Adrenal gland (tissue), 12 donors: ENCODE data around the gene ARHGEF40. TPM values are rescaled to one million over a fixed set of nuclear protein-coding genes. Genes with fewer than 3 reads are reported as not detected.

ENCODE experiments used
- DNase-seq, 7 donors: peaks; one replicate each; pipeline ENCODE4 v3.0.0-alpha.2; 2019 to 2020
- H3K27ac ChIP-seq, 5 donors: fragments of 200-600 bp; sonication (generic) in 4 of 5; 1 replicate in 3 of 5; 2 replicates in 2 of 5; pipeline versions ENCODE4 v1.5.1 to v1.8.0; 2016 to 2020; ENCODE audit warnings: mild to moderate bottlenecking in 1 of 5
- H3K27me3 ChIP-seq: fragments of 200-600 bp; 2 replicates; pipeline ENCODE4 v1.8.0; 2021
- H3K36me3 ChIP-seq, 2 donors: fragments of 200-600 bp; replicated peaks in 1 of 2; 1 replicate in 1 of 2; 2 replicates in 1 of 2; pipeline versions ENCODE4 v1.5.1 to v1.8.0; 2018 to 2022
- H3K4me1 ChIP-seq, 2 donors: fragments of 200-600 bp; replicated peaks in 1 of 2; 1 replicate in 1 of 2; 2 replicates in 1 of 2; pipeline versions ENCODE4 v1.5.1 to v1.8.0; 2018 to 2021
- H3K4me3 ChIP-seq, 4 donors: fragments of 200-600 bp; sonication (generic) in 3 of 4; one replicate each; pipeline ENCODE4 v1.5.1; 2016 to 2018
- H3K9me3 ChIP-seq, 3 donors: fragments of 200-600 bp; sonication (generic) in 1 of 3; replicated peaks in 1 of 3; 1 replicate in 2 of 3; 2 replicates in 1 of 3; pipeline versions ENCODE4 v1.5.1 to v1.8.0; 2016 to 2021
- POLR2A ChIP-seq, 2 donors: fragments of 450-650 bp; IDR thresholded peaks; one replicate each; pipeline ENCODE4 v1.6.1; 2017; ENCODE audit warnings: antibody characterized with exemption in 2 of 2, mild to moderate bottlenecking in 2 of 2, moderate library complexity in 1 of 2
- WGBS, 4 donors: extraction: QIAGEN DNeasy Blood & Tissue Kit in 2 of 4; methylation state at CpG; one replicate each; pipeline versions ENCODE4 v1.1.5 to v1.1.7; 2013 to 2017; 5-methylcytosine and 5-hydroxymethylcytosine counted together
- intact Hi-C, 2 donors: fragments of 100-400 bp; cut with DNase I; formaldehyde crosslinking; loops; one replicate each; pipeline versions ENCODE4 v1.14.1 to v1.15.0; 2022 to 2023
- polyA plus RNA-seq, 3 donors: library from polyadenylated mRNA; stranded (reverse); fragments of 200-250 nt in 2 of 3; fragments of 350-450 nt in 1 of 3; fragmentation: Illumina TruSeq in 1 of 3; extraction: RNeasy Lipid Tissue Mini Kit (QIAGEN cat#74804) in 1 of 3; gene quantifications; one replicate each; pipeline ENCODE4 v1.2.3, GENCODE V29; 2013 to 2014
- total RNA-seq, 9 donors: library from RNA; depleted of rRNA in 4 of 9; stranded (reverse); fragments of >200 nt in 4 of 9; fragments of 120-200 nt in 1 of 9; fragmentation: NEBNext Ultra II Directional in 1 of 9; extraction: Animal tissue kit (Norgen Biotek cat#: 25700) in 1 of 9; gene quantifications; one replicate each; pipeline versions ENCODE4 v1.1.0 to v1.2.4, GENCODE V29; 2013 to 2023
- TF ChIP-seq, protein P1 (sequence below), 6 experiments: fragments of 450-650 bp in 4 of 6; fragments of 200-600 bp in 2 of 6; sonication (generic) in 1 of 6; IDR thresholded peaks; 1 replicate in 5 of 6; 2 replicates in 1 of 6; pipeline versions ENCODE4 v1.5.1 to v1.8.0; 2016 to 2021; ENCODE audit warnings: antibody characterized with exemption in 6 of 6, mild to moderate bottlenecking in 2 of 6, moderate library complexity in 1 of 6
- donor health status: healthy with polysubstance abuse.
- donor health status: Bipolar disorder and iron deficiency.
- donor health status: DM: yes; HTN: yes; CAD: no.
- donor health status: DM: no; HTN: no; CAD: no.
- donor health status: DM: no; HTN: no; CAD: no.
- donor health status: DM: yes; HTN: yes; CAD: no.

ARHGEF40 gene
- total and polyA plus RNA-seq, 12 donors: 48.7 to 258 (median 134) TPM

DNA sequence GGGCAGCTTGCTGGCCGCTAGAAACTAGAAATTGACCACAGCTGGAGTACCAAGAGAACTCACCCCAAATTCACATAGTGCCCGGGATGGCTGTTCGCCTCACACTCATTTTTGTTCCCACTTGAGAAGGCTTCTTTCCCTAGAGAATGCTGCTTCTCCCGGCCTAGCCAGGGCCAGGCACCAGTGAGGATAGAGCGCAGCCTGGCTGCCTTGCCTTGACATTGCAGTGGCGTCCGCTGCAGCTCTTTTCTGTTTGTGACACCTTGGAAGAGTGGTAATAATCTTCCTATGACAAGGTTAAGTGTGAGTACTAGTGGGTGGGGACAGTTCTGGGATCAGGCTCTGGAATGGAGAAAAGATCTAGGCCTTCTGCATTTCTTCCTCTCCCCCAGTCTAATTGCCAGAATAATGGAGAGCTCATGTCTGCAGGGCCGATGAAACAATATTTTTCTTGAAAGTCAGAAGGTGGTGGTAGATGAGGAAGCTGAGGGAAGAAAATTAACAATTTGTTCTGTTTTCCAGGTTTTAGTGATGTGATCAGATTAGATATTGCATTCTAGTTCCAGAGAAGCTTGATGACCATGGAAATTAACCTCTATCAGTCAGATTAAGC is 34.5 kb downstream of the ARHGEF40 start:
- peak; percentile 77 to 93 (median 85) for DNase-seq
- intact Hi-C loops: no loop called here
- H3K27me3 ChIP-seq: no peaks in the 10 kb centered on the region
- H3K27ac ChIP-seq: peak overlapping the region; percentile 94 to 99 (median 97)
- peak overlapping the region in 2 of 4 donors; percentile 44 to 65 for H3K4me3 ChIP-seq
- H3K36me3 ChIP-seq: no peaks in the 10 kb centered on the region
- peaks cover 33 to 44% of the 10 kb centered on the region in 2 donors for H3K4me1 ChIP-seq
- TF ChIP-seq, protein P1, sequence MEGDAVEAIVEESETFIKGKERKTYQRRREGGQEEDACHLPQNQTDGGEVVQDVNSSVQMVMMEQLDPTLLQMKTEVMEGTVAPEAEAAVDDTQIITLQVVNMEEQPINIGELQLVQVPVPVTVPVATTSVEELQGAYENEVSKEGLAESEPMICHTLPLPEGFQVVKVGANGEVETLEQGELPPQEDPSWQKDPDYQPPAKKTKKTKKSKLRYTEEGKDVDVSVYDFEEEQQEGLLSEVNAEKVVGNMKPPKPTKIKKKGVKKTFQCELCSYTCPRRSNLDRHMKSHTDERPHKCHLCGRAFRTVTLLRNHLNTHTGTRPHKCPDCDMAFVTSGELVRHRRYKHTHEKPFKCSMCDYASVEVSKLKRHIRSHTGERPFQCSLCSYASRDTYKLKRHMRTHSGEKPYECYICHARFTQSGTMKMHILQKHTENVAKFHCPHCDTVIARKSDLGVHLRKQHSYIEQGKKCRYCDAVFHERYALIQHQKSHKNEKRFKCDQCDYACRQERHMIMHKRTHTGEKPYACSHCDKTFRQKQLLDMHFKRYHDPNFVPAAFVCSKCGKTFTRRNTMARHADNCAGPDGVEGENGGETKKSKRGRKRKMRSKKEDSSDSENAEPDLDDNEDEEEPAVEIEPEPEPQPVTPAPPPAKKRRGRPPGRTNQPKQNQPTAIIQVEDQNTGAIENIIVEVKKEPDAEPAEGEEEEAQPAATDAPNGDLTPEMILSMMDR (IDR thresholded peaks at IDR 0.05): peak; percentile 86 to 99 (median 96)
- no peak for TF ChIP-seq POLR2A (IDR thresholded peaks at IDR 0.05)
- H3K9me3 ChIP-seq: no peaks in the 10 kb centered on the region
- WGBS, 4 donors: 3 to 8% (median 6%) methylated on average over 7 to 8 of the region's 8 CpGs

DNA sequence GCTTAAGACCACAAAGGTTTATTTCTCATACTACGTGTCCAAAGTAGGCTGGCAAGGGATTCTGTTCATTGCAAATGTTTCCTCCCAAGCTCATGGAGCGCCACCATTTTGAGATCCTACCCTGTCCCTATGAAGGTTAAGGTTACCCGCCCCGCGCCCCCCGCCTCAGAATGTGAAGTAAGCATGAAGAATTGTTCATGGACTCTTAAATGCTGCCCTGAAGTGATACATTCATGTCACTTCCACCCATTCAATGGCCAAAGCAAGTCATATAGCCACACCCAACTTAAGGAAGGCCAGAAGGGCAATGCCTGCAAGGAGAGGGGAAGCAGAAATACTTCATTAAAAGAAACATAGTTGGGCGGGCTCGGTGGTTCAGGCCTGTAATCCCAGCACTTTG is 35.0 kb downstream of the ARHGEF40 start:
- WGBS, 4 donors: 79 to 84% (median 81%) methylated on average over 8 of the region's 8 CpGs

GRCh38 chr14:21106176-21106497 is 36.0 kb downstream of the ARHGEF40 start:
- DNase-seq: peak in 1 of 7 donors; percentile 56
- Histone ChIP-seq H3K4me1 (peaks cover 29 to 40% of the 10 kb centered on the region in 2 donors), H3K27ac (peak overlapping the region; percentile 77 to 99 (median 97)), H3K27me3 (no peaks in the 10 kb centered on the region), H3K4me3 (peak overlapping the region in 1 of 4 donors; percentile 24), H3K9me3 (no peaks in the 10 kb centered on the region), H3K36me3 (no peaks in the 10 kb centered on the region)
- intact Hi-C loops: no loop called here
- 20 to 33% (median 22%) methylated on average over 4 of the region's 4 CpGs for WGBS, 4 donors
- TF ChIP-seq POLR2A (IDR thresholded peaks at IDR 0.05): no peak
- TF ChIP-seq, protein P1 (IDR thresholded peaks at IDR 0.05): no peak

More for the DNA sequence above, 35.0 kb downstream of the ARHGEF40 start:
- DNase-seq: no peak
- Histone ChIP-seq H3K36me3 (no peaks in the 10 kb centered on the region), H3K4me1 (peaks cover 29 to 40% of the 10 kb centered on the region in 2 donors), H3K9me3 (no peaks in the 10 kb centered on the region), H3K27ac (peak overlapping the region; percentile 94 to 99 (median 97)), H3K4me3 (no peak overlapping the region), H3K27me3 (no peaks in the 10 kb centered on the region)
- intact Hi-C loops: no loop called here
- no peak for TF ChIP-seq POLR2A (IDR thresholded peaks at IDR 0.05)
- TF ChIP-seq, protein P1 (IDR thresholded peaks at IDR 0.05): no peak

- Histone ChIP-seq H3K27me3 (no peaks in the 10 kb centered on the region), H3K4me1 (peaks cover 29 to 40% of the 10 kb centered on the region in 2 donors), H3K4me3 (peak overlapping the region in 1 of 4 donors; percentile 24), H3K27ac (peak overlapping the region; percentile 77 to 99 (median 97)), H3K9me3 (no peaks in the 10 kb centered on the region), H3K36me3 (no peaks in the 10 kb centered on the region)
- WGBS, 4 donors: 10 to 17% (median 13%) methylated on average over 9 to 11 of the region's 11 CpGs
- intact Hi-C loops: no loop called here
- peak; percentile 86 to 96 (median 90) for DNase-seq
- TF ChIP-seq, protein P1 (IDR thresholded peaks at IDR 0.05): peak; percentile 59 to 91 (median 86)
- peak; percentile 3 to 29 for TF ChIP-seq POLR2A (IDR thresholded peaks at IDR 0.05)
Observed at GRCh38 chr14:21106498-21107282, 36.6 kb downstream of the ARHGEF40 start.
